ENCODE results near the gene ELF5. TPM values are rescaled to one million over a fixed set of nuclear protein-coding genes. Genes with fewer than 3 reads are reported as not detected.

The ELF5 gene
- polyA plus RNA-seq, 1 donor from 2014 or later = not detected

DNA sequence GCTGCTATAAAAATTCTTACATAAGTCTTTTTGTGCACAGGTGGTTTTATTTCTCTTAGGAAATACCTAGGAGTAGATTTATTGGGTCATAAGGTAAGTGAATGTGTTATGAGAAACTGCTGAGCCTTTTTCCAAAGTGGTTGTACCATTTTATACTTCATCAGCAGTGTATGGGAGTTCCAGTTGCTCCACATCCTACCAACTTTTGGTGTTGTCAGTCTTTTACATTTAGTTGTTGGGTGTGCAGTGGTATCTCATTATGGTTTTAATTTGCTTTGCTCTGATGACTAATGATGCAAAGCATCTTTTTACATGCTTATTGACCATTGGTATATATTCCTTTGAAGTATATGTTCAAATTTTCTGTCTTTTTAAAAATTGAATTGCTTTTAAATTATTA lies 71.8 kb downstream of the ELF5 start:
- H3K4me2 ChIP-seq (ENCODE audit: low read length) = no peak overlapping the region
- no peaks in the 10 kb centered on the region for H3K27me3 ChIP-seq (ENCODE audit: insufficient read depth, low read depth, low read length)

DNA sequence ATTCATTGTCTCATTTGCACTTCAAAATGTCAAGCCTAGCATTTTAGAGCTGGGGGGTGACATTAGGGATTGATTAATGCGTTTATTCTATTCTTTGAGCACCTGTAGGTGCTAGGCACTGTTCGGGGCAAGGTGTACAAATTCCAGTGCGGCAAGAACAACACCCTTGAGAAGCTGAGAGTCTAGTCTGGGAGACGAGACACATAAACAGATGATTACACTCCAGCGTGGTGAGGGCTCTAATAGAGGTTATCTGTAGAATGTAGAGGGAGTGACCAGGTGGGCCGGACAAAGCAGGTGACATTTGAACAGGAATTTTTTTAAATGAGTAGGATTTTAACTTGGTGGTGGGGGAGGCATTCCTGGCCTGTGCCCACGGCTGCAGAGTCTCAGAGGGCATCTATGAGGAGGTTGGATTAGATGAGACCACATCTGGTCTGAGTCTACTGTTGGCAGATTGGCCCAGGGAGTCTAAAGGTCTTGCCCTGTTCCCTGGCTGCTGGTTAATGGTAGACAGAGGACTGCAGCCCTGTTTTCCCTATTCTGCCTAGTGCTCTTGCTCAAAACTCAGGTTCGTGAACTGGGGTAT lies 73.9 kb downstream of the ELF5 start:
- Histone ChIP-seq H3K9me3 (ENCODE audit: low read length) (no peaks in the 10 kb centered on the region), H3K9ac (ENCODE audit: low read length) (peak overlapping the region; percentile 66), H3K79me2 (replicated peaks; ENCODE audit: insufficient read depth, low read length) (peaks cover 5% of the 10 kb centered on the region), H4K20me1 (ENCODE audit: insufficient read depth) (no peaks in the 10 kb centered on the region), H3F3A (ENCODE audit: insufficient read depth, low read length, poor library complexity, severe bottlenecking) (no peaks in the 10 kb centered on the region), H3K4me3 (ENCODE audit: low read length) (peak overlapping the region; percentile 75), H3K27me3 (ENCODE audit: insufficient read depth, low read depth, low read length) (no peaks in the 10 kb centered on the region), H2AFZ (ENCODE audit: low read depth, low read length) (peak overlapping the region; percentile 45), H3K4me2 (ENCODE audit: low read length) (peak overlapping the region; percentile 51), H3K27ac (ENCODE audit: low read length) (no peak overlapping the region), H3K9me2 (ENCODE audit: insufficient read depth, low read length) (no peaks in the 10 kb centered on the region), H3K36me3 (ENCODE audit: insufficient read depth, low read length) (no peaks in the 10 kb centered on the region)
- TF ChIP-seq SMC3 (conservative IDR thresholded peaks at IDR 0.05; ENCODE audit: poor library complexity) (no peak), TAF1 (IDR thresholded peaks at IDR 0.05; ENCODE audit: low read depth) (no peak), EZH2 (IDR thresholded peaks at IDR 0.05; ENCODE audit: borderline replicate concordance, insufficient read depth, low read length, poor library complexity, severe bottlenecking) (no peak)

More for the DNA sequence above, 71.8 kb downstream of the ELF5 start:
- Histone ChIP-seq H3K9ac (ENCODE audit: low read length) (no peak overlapping the region), H2AFZ (ENCODE audit: low read depth, low read length) (no peak overlapping the region), H3K9me2 (ENCODE audit: insufficient read depth, low read length) (no peaks in the 10 kb centered on the region), H3K36me3 (ENCODE audit: insufficient read depth, low read length) (no peaks in the 10 kb centered on the region), H3K4me3 (ENCODE audit: low read length) (no peak overlapping the region), H3K27ac (ENCODE audit: low read length) (no peak overlapping the region), H3K9me3 (ENCODE audit: low read length) (no peaks in the 10 kb centered on the region), H3K79me2 (replicated peaks; ENCODE audit: insufficient read depth, low read length) (peaks cover 6% of the 10 kb centered on the region), H3F3A (ENCODE audit: insufficient read depth, low read length, poor library complexity, severe bottlenecking) (no peaks in the 10 kb centered on the region), H4K20me1 (ENCODE audit: insufficient read depth) (no peaks in the 10 kb centered on the region)
- TF ChIP-seq POLR2AphosphoS5 (IDR thresholded peaks at IDR 0.05) (no peak), SMC3 (conservative IDR thresholded peaks at IDR 0.05; ENCODE audit: poor library complexity) (no peak), RAD21 (conservative IDR thresholded peaks at IDR 0.05) (no peak), MXI1 (conservative IDR thresholded peaks at IDR 0.05; ENCODE audit: poor library complexity, severe bottlenecking) (no peak), EZH2 (IDR thresholded peaks at IDR 0.05; ENCODE audit: borderline replicate concordance, insufficient read depth, low read length, poor library complexity, severe bottlenecking) (no peak), TAF1 (IDR thresholded peaks at IDR 0.05; ENCODE audit: low read depth) (no peak), EP300 (conservative IDR thresholded peaks at IDR 0.05; ENCODE audit: poor library complexity, severe bottlenecking) (no peak)
- TF ChIP-seq, protein P1, sequence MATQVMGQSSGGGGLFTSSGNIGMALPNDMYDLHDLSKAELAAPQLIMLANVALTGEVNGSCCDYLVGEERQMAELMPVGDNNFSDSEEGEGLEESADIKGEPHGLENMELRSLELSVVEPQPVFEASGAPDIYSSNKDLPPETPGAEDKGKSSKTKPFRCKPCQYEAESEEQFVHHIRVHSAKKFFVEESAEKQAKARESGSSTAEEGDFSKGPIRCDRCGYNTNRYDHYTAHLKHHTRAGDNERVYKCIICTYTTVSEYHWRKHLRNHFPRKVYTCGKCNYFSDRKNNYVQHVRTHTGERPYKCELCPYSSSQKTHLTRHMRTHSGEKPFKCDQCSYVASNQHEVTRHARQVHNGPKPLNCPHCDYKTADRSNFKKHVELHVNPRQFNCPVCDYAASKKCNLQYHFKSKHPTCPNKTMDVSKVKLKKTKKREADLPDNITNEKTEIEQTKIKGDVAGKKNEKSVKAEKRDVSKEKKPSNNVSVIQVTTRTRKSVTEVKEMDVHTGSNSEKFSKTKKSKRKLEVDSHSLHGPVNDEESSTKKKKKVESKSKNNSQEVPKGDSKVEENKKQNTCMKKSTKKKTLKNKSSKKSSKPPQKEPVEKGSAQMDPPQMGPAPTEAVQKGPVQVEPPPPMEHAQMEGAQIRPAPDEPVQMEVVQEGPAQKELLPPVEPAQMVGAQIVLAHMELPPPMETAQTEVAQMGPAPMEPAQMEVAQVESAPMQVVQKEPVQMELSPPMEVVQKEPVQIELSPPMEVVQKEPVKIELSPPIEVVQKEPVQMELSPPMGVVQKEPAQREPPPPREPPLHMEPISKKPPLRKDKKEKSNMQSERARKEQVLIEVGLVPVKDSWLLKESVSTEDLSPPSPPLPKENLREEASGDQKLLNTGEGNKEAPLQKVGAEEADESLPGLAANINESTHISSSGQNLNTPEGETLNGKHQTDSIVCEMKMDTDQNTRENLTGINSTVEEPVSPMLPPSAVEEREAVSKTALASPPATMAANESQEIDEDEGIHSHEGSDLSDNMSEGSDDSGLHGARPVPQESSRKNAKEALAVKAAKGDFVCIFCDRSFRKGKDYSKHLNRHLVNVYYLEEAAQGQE (IDR thresholded peaks at IDR 0.05; ENCODE audit: borderline replicate concordance) = no peak
- TF ChIP-seq, protein P2, sequence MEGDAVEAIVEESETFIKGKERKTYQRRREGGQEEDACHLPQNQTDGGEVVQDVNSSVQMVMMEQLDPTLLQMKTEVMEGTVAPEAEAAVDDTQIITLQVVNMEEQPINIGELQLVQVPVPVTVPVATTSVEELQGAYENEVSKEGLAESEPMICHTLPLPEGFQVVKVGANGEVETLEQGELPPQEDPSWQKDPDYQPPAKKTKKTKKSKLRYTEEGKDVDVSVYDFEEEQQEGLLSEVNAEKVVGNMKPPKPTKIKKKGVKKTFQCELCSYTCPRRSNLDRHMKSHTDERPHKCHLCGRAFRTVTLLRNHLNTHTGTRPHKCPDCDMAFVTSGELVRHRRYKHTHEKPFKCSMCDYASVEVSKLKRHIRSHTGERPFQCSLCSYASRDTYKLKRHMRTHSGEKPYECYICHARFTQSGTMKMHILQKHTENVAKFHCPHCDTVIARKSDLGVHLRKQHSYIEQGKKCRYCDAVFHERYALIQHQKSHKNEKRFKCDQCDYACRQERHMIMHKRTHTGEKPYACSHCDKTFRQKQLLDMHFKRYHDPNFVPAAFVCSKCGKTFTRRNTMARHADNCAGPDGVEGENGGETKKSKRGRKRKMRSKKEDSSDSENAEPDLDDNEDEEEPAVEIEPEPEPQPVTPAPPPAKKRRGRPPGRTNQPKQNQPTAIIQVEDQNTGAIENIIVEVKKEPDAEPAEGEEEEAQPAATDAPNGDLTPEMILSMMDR (IDR thresholded peaks at IDR 0.05; ENCODE audit: poor library complexity, severe bottlenecking) = no peak

Measured in neural cell (in vitro differentiated cells).